CD8-positive, alpha-beta memory T cell (primary cell): ENCODE data around the gene MARCHF10. TPM values are rescaled to one million over a fixed set of nuclear protein-coding genes. Genes with fewer than 3 reads are reported as not detected.

Experiments
- CTCF ChIA-PET: fragments of 350-600 bp; sonication (Branson Sonifier 250); formaldehyde crosslinking; loops from one replicate; lab custom pipeline; 2021; ENCODE audit warnings: antibody characterized with exemption; lab: Charles Lee
- POLR2A ChIA-PET: fragments of 350-600 bp; sonication (Branson Sonifier 250); formaldehyde crosslinking; loops from one replicate; lab custom pipeline; 2021; ENCODE audit warnings: antibody characterized with exemption; lab: Charles Lee
- DNase-seq, 5 donors: peaks; one replicate each; pipeline versions ENCODE4 v3.0.0 to v3.0.0-alpha.2; 2020 to 2022; ENCODE audit warnings: mixed read lengths in 1 of 5
- H3K27ac ChIP-seq: one replicate; pipeline ENCODE4 v1.7.0; 2013; ENCODE audit warnings: low read depth, mild to moderate bottlenecking, low read length, moderate library complexity
- H3K27me3 ChIP-seq: 2 replicates; pipeline ENCODE4 v1.7.0; 2013; ENCODE audit warnings: low read length, mild to moderate bottlenecking; ENCODE audit not compliant: insufficient read depth, poor library complexity, severe bottlenecking
- H3K36me3 ChIP-seq: 2 replicates; pipeline ENCODE4 v1.7.0; 2013; ENCODE audit warnings: mild to moderate bottlenecking, low read length, moderate library complexity; ENCODE audit not compliant: insufficient read depth
- H3K4me1 ChIP-seq: 2 replicates; pipeline ENCODE4 v1.7.0; 2013; ENCODE audit warnings: mild to moderate bottlenecking, low read length, moderate library complexity; ENCODE audit not compliant: insufficient read depth
- H3K4me3 ChIP-seq: 2 replicates; pipeline ENCODE4 v1.7.0; 2013; ENCODE audit warnings: mild to moderate bottlenecking, low read length
- H3K9me3 ChIP-seq: 2 replicates; pipeline ENCODE4 v1.7.0; 2013; ENCODE audit warnings: mild to moderate bottlenecking, low read length
- H3K27ac Mint-ChIP-seq, 8 donors: one replicate each; pipeline ENCODE4 v1.8.0; 2020 to 2021; ENCODE audit warnings: mixed read lengths in 8 of 8, mild to moderate bottlenecking in 6 of 8, inconsistent platforms in 3 of 8, moderate library complexity in 3 of 8
- H3K27me3 Mint-ChIP-seq, 2 donors: one replicate each; pipeline ENCODE4 v1.8.0; 2020 to 2021; ENCODE audit warnings: mixed read lengths in 2 of 2, mild to moderate bottlenecking in 1 of 2, moderate library complexity in 1 of 2
- H3K36me3 Mint-ChIP-seq, 3 donors: one replicate each; pipeline ENCODE4 v1.8.0; 2020 to 2021; ENCODE audit warnings: mixed read lengths in 3 of 3, inconsistent platforms in 1 of 3, mild to moderate bottlenecking in 1 of 3
- H3K4me1 Mint-ChIP-seq, 3 donors: one replicate each; pipeline ENCODE4 v1.8.0; 2020 to 2021; ENCODE audit warnings: mixed read lengths in 3 of 3, inconsistent platforms in 1 of 3, mild to moderate bottlenecking in 1 of 3
- H3K4me3 Mint-ChIP-seq, 7 donors: one replicate each; pipeline ENCODE4 v1.8.0; 2020 to 2021; ENCODE audit warnings: mixed read lengths in 7 of 7, mild to moderate bottlenecking in 6 of 7, moderate library complexity in 4 of 7, inconsistent platforms in 2 of 7
- H3K9me3 Mint-ChIP-seq, 5 donors: one replicate each; pipeline ENCODE4 v1.8.0; 2020 to 2022; ENCODE audit warnings: mixed read lengths in 5 of 5, mild to moderate bottlenecking in 3 of 5, moderate library complexity in 2 of 5, inconsistent platforms in 1 of 5
- polyA plus RNA-seq: library from polyadenylated mRNA; unstranded; fragments of 300-500 nt; fragmentation: Illumina TruSeq; gene quantifications from one replicate; pipeline ENCODE4 v1.2.3, GENCODE V29; 2021
- total RNA-seq, 2 experiments: library from RNA; stranded (reverse); gene quantifications; one replicate each; pipeline ENCODE4 v1.2.3, GENCODE V29; 2021

MARCHF10 gene
- total and polyA plus RNA-seq, 3 experiments from 2014 or later, result 0.86 TPM; not detected in 2

GRCh38 chr17:62675260-62675659, 132.9 kb downstream of the MARCHF10 start:
- Histone ChIP-seq H3K27me3 (no peaks in the 10 kb centered on the region), H3K9me3 (no peaks in the 10 kb centered on the region), H3K36me3 (no peaks in the 10 kb centered on the region), H3K4me1 (no peaks in the 10 kb centered on the region), H3K4me3 (no peak overlapping the region), H3K27ac (no peak overlapping the region)
- no peaks in the 10 kb centered on the region for H3K36me3 Mint-ChIP-seq
- DNase-seq, result no peak
- no peaks in the 10 kb centered on the region for H3K9me3 Mint-ChIP-seq
- H3K27me3 Mint-ChIP-seq, result no peaks in the 10 kb centered on the region
- no peak overlapping the region for H3K4me3 Mint-ChIP-seq
- ChIA-PET CTCF (no interaction called here), POLR2A (no interaction called here)
- no peak overlapping the region for H3K27ac Mint-ChIP-seq
- peaks cover 0 to 4% (median 2%) of the 10 kb centered on the region in 3 donors for H3K4me1 Mint-ChIP-seq

GRCh38 chr17:62674841-62675240, 133.3 kb downstream of the MARCHF10 start:
- Mint-ChIP-seq H3K36me3 (no peaks in the 10 kb centered on the region), H3K4me1 (peaks cover 0 to 4% (median 2%) of the 10 kb centered on the region in 3 donors), H3K4me3 (no peak overlapping the region), H3K27me3 (no peaks in the 10 kb centered on the region), H3K9me3 (no peaks in the 10 kb centered on the region), H3K27ac (no peak overlapping the region)
- CTCF ChIA-PET, result interaction anchor here (1.3 kb wide), 1 partner anchor 294 kb away, joined by 3 read pairs; no protein-coding TSS in a partner anchor
- no peaks in the 10 kb centered on the region for H3K9me3 ChIP-seq
- no peak overlapping the region for H3K27ac ChIP-seq
- H3K4me1 ChIP-seq, result no peaks in the 10 kb centered on the region
- no peaks in the 10 kb centered on the region for H3K27me3 ChIP-seq
- no peak for DNase-seq
- H3K36me3 ChIP-seq, result no peaks in the 10 kb centered on the region
- no peak overlapping the region for H3K4me3 ChIP-seq
- POLR2A ChIA-PET, result no interaction called here

GRCh38 chr17:62674363-62674739, 133.8 kb downstream of the MARCHF10 start:
- POLR2A ChIA-PET, result no interaction called here
- no peak overlapping the region for H3K27ac Mint-ChIP-seq
- Histone ChIP-seq H3K4me1 (no peaks in the 10 kb centered on the region), H3K27ac (no peak overlapping the region), H3K4me3 (no peak overlapping the region), H3K36me3 (no peaks in the 10 kb centered on the region), H3K27me3 (no peaks in the 10 kb centered on the region), H3K9me3 (no peaks in the 10 kb centered on the region)
- no peaks in the 10 kb centered on the region for H3K9me3 Mint-ChIP-seq
- DNase-seq, result no peak
- no peaks in the 10 kb centered on the region for H3K27me3 Mint-ChIP-seq
- H3K36me3 Mint-ChIP-seq, result no peaks in the 10 kb centered on the region
- H3K4me1 Mint-ChIP-seq, result peaks cover 0 to 4% (median 2%) of the 10 kb centered on the region in 3 donors
- CTCF ChIA-PET, result interaction anchor here (1.3 to 3.1 kb wide), 2 partner anchors 295 to 733 kb away, joined by 3 to 21 read pairs; no protein-coding TSS in a partner anchor
- no peak overlapping the region for H3K4me3 Mint-ChIP-seq

- Mint-ChIP-seq H3K9me3 (no peaks in the 10 kb centered on the region), H3K4me3 (no peak overlapping the region), H3K27me3 (no peaks in the 10 kb centered on the region), H3K27ac (no peak overlapping the region), H3K4me1 (peaks cover 0 to 4% (median 2%) of the 10 kb centered on the region in 3 donors), H3K36me3 (no peaks in the 10 kb centered on the region)
- Histone ChIP-seq H3K4me3 (no peak overlapping the region), H3K9me3 (no peaks in the 10 kb centered on the region), H3K36me3 (no peaks in the 10 kb centered on the region), H3K27ac (no peak overlapping the region), H3K4me1 (no peaks in the 10 kb centered on the region), H3K27me3 (no peaks in the 10 kb centered on the region)
- ChIA-PET CTCF (interaction anchor here (0.8 to 3.1 kb wide), 3 partner anchors 24 to 733 kb away, joined by 3 to 21 read pairs (median 3); no protein-coding TSS in a partner anchor), POLR2A (no interaction called here)
- DNase-seq, result no peak
These were observed 134.3 kb downstream of the MARCHF10 start for GRCh38 chr17:62673614-62674362.

- DNase-seq, result no peak
- Histone ChIP-seq H3K27me3 (no peaks in the 10 kb centered on the region), H3K4me1 (no peaks in the 10 kb centered on the region), H3K4me3 (no peak overlapping the region), H3K36me3 (no peaks in the 10 kb centered on the region), H3K27ac (no peak overlapping the region), H3K9me3 (no peaks in the 10 kb centered on the region)
- CTCF ChIA-PET, result interaction anchor here (1.2 to 3.1 kb wide), 2 partner anchors 30 to 734 kb away, joined by 3 to 21 read pairs; no protein-coding TSS in a partner anchor
- peaks cover 0 to 9% (median 2%) of the 10 kb centered on the region in 3 donors for H3K4me1 Mint-ChIP-seq
- no peak overlapping the region for H3K27ac Mint-ChIP-seq
- POLR2A ChIA-PET, result interaction anchor here (0.7 kb wide), 1 partner anchor 342 kb away, joined by 5 read pairs; no protein-coding TSS in a partner anchor
- H3K36me3 Mint-ChIP-seq, result no peaks in the 10 kb centered on the region
- no peaks in the 10 kb centered on the region for H3K27me3 Mint-ChIP-seq
- no peak overlapping the region for H3K4me3 Mint-ChIP-seq
- no peaks in the 10 kb centered on the region for H3K9me3 Mint-ChIP-seq
These were observed 135.2 kb downstream of the MARCHF10 start for GRCh38 chr17:62672957-62673356.

- H3K27me3 Mint-ChIP-seq, result no peaks in the 10 kb centered on the region
- H3K4me3 Mint-ChIP-seq, result no peak overlapping the region
- H3K9me3 Mint-ChIP-seq, result no peaks in the 10 kb centered on the region
- no peaks in the 10 kb centered on the region for H3K9me3 ChIP-seq
- DNase-seq, result no peak
- H3K4me1 ChIP-seq, result no peaks in the 10 kb centered on the region
- H3K36me3 Mint-ChIP-seq, result no peaks in the 10 kb centered on the region
- H3K36me3 ChIP-seq, result no peaks in the 10 kb centered on the region
- H3K27ac Mint-ChIP-seq, result no peak overlapping the region
- CTCF ChIA-PET, result interaction anchor here (3.1 kb wide), 1 partner anchor 735 kb away, joined by 21 read pairs; no protein-coding TSS in a partner anchor
- no peak overlapping the region for H3K27ac ChIP-seq
- no peak overlapping the region for H3K4me3 ChIP-seq
- POLR2A ChIA-PET, result no interaction called here
- peaks cover 0 to 9% (median 2%) of the 10 kb centered on the region in 3 donors for H3K4me1 Mint-ChIP-seq
- no peaks in the 10 kb centered on the region for H3K27me3 ChIP-seq
These were observed 136.6 kb downstream of the MARCHF10 start for GRCh38 chr17:62671553-62671952.

- Mint-ChIP-seq H3K4me3 (no peak overlapping the region), H3K36me3 (no peaks in the 10 kb centered on the region), H3K27me3 (no peaks in the 10 kb centered on the region), H3K27ac (no peak overlapping the region), H3K9me3 (no peaks in the 10 kb centered on the region), H3K4me1 (peaks cover 0 to 9% (median 2%) of the 10 kb centered on the region in 3 donors)
- Histone ChIP-seq H3K27ac (no peak overlapping the region), H3K4me1 (no peaks in the 10 kb centered on the region), H3K27me3 (no peaks in the 10 kb centered on the region), H3K36me3 (no peaks in the 10 kb centered on the region), H3K9me3 (no peaks in the 10 kb centered on the region), H3K4me3 (no peak overlapping the region)
- no peak for DNase-seq
- ChIA-PET CTCF (interaction anchor here (1.7 kb wide), 1 partner anchor 736 kb away, joined by 5 read pairs; no protein-coding TSS in a partner anchor), POLR2A (no interaction called here)
These were observed 137.8 kb downstream of the MARCHF10 start for GRCh38 chr17:62670202-62670821.
